Tibial nerve (tissue), 3 donors: Measurements from ENCODE around the gene ZBTB7C.

Experiments used
- CTCF ChIP-seq, 5 experiments: fragments of 200-600 bp in 3 of 5; fragments of 450-650 bp in 2 of 5; sonication (generic) in 3 of 5; IDR thresholded peaks; one replicate each; pipeline ENCODE4 v1.5.1; 2016 to 2019; ENCODE audit warnings: antibody characterized with exemption in 5 of 5, mild to moderate bottlenecking in 3 of 5, moderate library complexity in 2 of 5
- POLR2A ChIP-seq, 2 donors: fragments of 450-650 bp; IDR thresholded peaks; one replicate each; pipeline ENCODE4 v1.6.1; 2017; ENCODE audit warnings: antibody characterized with exemption in 2 of 2, mild to moderate bottlenecking in 2 of 2, moderate library complexity in 2 of 2

- no peak for TF ChIP-seq CTCF (IDR thresholded peaks at IDR 0.05)
- TF ChIP-seq POLR2A (IDR thresholded peaks at IDR 0.05), result no peak
Measured at GRCh38 chr18:48031641-48032040, 377.5 kb downstream of the ZBTB7C start.
